GM12878 (cell line): ENCODE results near the gene PCARE. TPM values are rescaled to one million over a fixed set of nuclear protein-coding genes. Genes with fewer than 3 reads are reported as not detected.

Experiments
- ATAC-seq: fragments of 200-7000 bp; cut with Tn5 transposase; 3 replicates; pipeline ENCODE4 v1.9.1; 2020; ENCODE audit warnings: mild to moderate bottlenecking, moderate library complexity
- BruUV-seq: library from RNA; stranded (reverse); fragments of 400-500 nt; replicated peaks from 2 replicates; lab custom pipeline; 2021; lab: Mats Ljungman, UMichigan
- CTCF ChIA-PET: fragments of 300-600 bp; sonication (Branson Sonifier 250); formaldehyde crosslinking; extraction: SDS; loops from one replicate; lab custom pipeline; 2021; ENCODE audit warnings: inconsistent platforms; lab: Yijun Ruan, JAX
- POLR2A ChIA-PET: fragments of 350-600 bp; formaldehyde crosslinking; extraction: SDS; loops from one replicate; lab custom pipeline; 2021; ENCODE audit warnings: inconsistent platforms; lab: Charles Lee
- RAD21 ChIA-PET: fragments of 300-600 bp; sonication (Branson Sonifier 250); formaldehyde crosslinking; loops from one replicate; lab custom pipeline; 2023; ENCODE audit warnings: antibody characterized with exemption; ENCODE audit not compliant: unreplicated experiment; lab: Charles Lee
- SMC1A ChIA-PET: fragments of 300-600 bp; sonication (Branson Sonifier 250); formaldehyde crosslinking; loops from one replicate; lab custom pipeline; 2023; ENCODE audit not compliant: unreplicated experiment, uncharacterized antibody; lab: Charles Lee
- DNase-seq: peaks from one replicate; pipeline ENCODE4 v3.0.0-alpha.2; 2011; ENCODE audit warnings: low read depth, low spot score
- FAIRE-seq: peaks from 3 replicates; lab custom pipeline; 2011; peaks lifted over from hg19 to GRCh38; lab: Jason Lieb, UNC
- H2AFZ ChIP-seq: 2 replicates; pipeline ENCODE4 v1.6.0; 2011; ENCODE audit warnings: low read depth, low read length, control low read depth; ENCODE audit not compliant: control insufficient read depth
- H3K27ac ChIP-seq: 2 replicates; pipeline ENCODE4 v1.5.1; 2011; ENCODE audit warnings: control low read depth; ENCODE audit not compliant: control insufficient read depth, insufficient read depth
- H3K27me3 ChIP-seq, 2 experiments: replicated peaks in 1 of 2; 2 replicates each; pipeline versions ENCODE4 v1.6.0 to v1.6.1; 2011; ENCODE audit warnings: low read length in 1 of 2; ENCODE audit not compliant: control insufficient read depth in 2 of 2, insufficient read depth in 2 of 2
- H3K36me3 ChIP-seq, 2 experiments: 2 replicates each; pipeline ENCODE4 v1.5.1; 2011; ENCODE audit warnings: low read length in 1 of 2; ENCODE audit not compliant: control insufficient read depth in 2 of 2, insufficient read depth in 2 of 2
- H3K4me1 ChIP-seq: 2 replicates; pipeline ENCODE4 v1.6.1; 2011; ENCODE audit warnings: mild to moderate bottlenecking, low read length, moderate library complexity, mixed read lengths; ENCODE audit not compliant: control insufficient read depth, insufficient read depth
- H3K4me2 ChIP-seq: 2 replicates; pipeline ENCODE4 v1.6.0; 2011; ENCODE audit warnings: control low read depth; ENCODE audit not compliant: control insufficient read depth, insufficient read depth
- H3K4me3 ChIP-seq: fragments of 200-600 bp; sonication (generic); 2 replicates; pipeline ENCODE4 v1.5.1; 2016
- H3K79me2 ChIP-seq: 2 replicates; pipeline ENCODE4 v1.6.0; 2011; ENCODE audit warnings: low read length; ENCODE audit not compliant: control insufficient read depth, insufficient read depth
- H3K9ac ChIP-seq: 2 replicates; pipeline ENCODE4 v1.8.0; 2011; ENCODE audit warnings: low read length, control low read depth, mixed read lengths; ENCODE audit not compliant: control insufficient read depth, insufficient read depth
- H3K9me3 ChIP-seq: replicated peaks from 3 replicates; pipeline ENCODE4 v1.5.1; 2011; ENCODE audit warnings: mild to moderate bottlenecking, low read length; ENCODE audit not compliant: control insufficient read depth, insufficient read depth
- H4K20me1 ChIP-seq: 2 replicates; pipeline ENCODE4 v1.6.0; 2011; ENCODE audit not compliant: control insufficient read depth, insufficient read depth
- CBFB ChIP-seq: IDR thresholded peaks from 2 replicates; pipeline ENCODE4 v1.6.1; 2016; ENCODE audit warnings: antibody characterized with exemption, low read depth
- E2F4 ChIP-seq: IDR thresholded peaks from 2 replicates; pipeline ENCODE4 v1.6.1; 2012; ENCODE audit warnings: low read depth, low read length, improper control_type of control experiment
- EP300 ChIP-seq, 2 experiments: fragments of 150-350 bp in 1 of 2; IDR thresholded peaks; 2 replicates each; pipeline ENCODE4 v1.6.1; 2011 to 2012; ENCODE audit warnings: low read depth in 2 of 2, low read length in 2 of 2, borderline replicate concordance in 1 of 2, improper control_type of control experiment in 1 of 2, inconsistent platforms in 1 of 2; ENCODE audit not compliant: control insufficient read depth in 1 of 2
- JUNB ChIP-seq: IDR thresholded peaks from 2 replicates; pipeline ENCODE4 v1.6.1; 2016; ENCODE audit warnings: antibody characterized with exemption, mild to moderate bottlenecking
- KDM1A ChIP-seq: fragments of 200-600 bp; sonication (generic); IDR thresholded peaks from 2 replicates; pipeline ENCODE4 v1.6.1; 2016; ENCODE audit warnings: borderline replicate concordance
- POLR2AphosphoS2 ChIP-seq: IDR thresholded peaks from 2 replicates; pipeline ENCODE4 v1.6.1; 2011; ENCODE audit warnings: low read depth, mild to moderate bottlenecking, low read length, improper control_type of control experiment, moderate library complexity
- RAD21 ChIP-seq: IDR thresholded peaks from 2 replicates; pipeline ENCODE4 v1.6.1; 2011; ENCODE audit warnings: mild to moderate bottlenecking, low read depth, low read length, moderate library complexity; ENCODE audit not compliant: insufficient read depth
- RB1 ChIP-seq: fragments of 450-650 bp; formaldehyde crosslinking; IDR thresholded peaks from 2 replicates; pipeline ENCODE4 v1.6.1; 2017; ENCODE audit warnings: mild to moderate bottlenecking, borderline replicate concordance
- RELB ChIP-seq: fragments of 450-650 bp; IDR thresholded peaks from 2 replicates; pipeline ENCODE4 v1.6.1; 2017; ENCODE audit warnings: low read depth, mild to moderate bottlenecking, moderate library complexity
- TBL1XR1 ChIP-seq: IDR thresholded peaks from 2 replicates; pipeline ENCODE4 v1.6.1; 2012; ENCODE audit warnings: low read depth, low read length, improper control_type of control experiment
- YBX1 ChIP-seq: fragments of 450-650 bp; IDR thresholded peaks from 2 replicates; pipeline ENCODE4 v1.6.1; 2016; ENCODE audit warnings: antibody characterized with exemption
- ZBTB33 ChIP-seq: fragments of 450-650 bp; IDR thresholded peaks from 2 replicates; pipeline ENCODE4 v1.6.1; 2017; ENCODE audit warnings: mild to moderate bottlenecking
- ZNF24 ChIP-seq: fragments of 450-650 bp; IDR thresholded peaks from 2 replicates; pipeline ENCODE4 v1.6.1; 2017; ENCODE audit warnings: antibody characterized with exemption, mild to moderate bottlenecking
- WGBS: methylation state at CpG from one replicate; pipeline ENCODE4 v1.1.6; 2016; ENCODE audit warnings: low lambda C conversion rate; ENCODE audit not compliant: insufficient replicate concordance, insufficient coverage; ENCODE audit errors: missing lambda C conversion rate; 5-methylcytosine and 5-hydroxymethylcytosine counted together
- in situ Hi-C: fragments of 300-500 bp; cut with MboI; formaldehyde crosslinking; loops from 9 replicates; pipeline ENCODE4 v1.14.3; 2018; ENCODE audit warnings: mixed read lengths
- intact Hi-C: fragments of 100-400 bp; cut with micrococcal nuclease; formaldehyde crosslinking; loops from one replicate; pipeline ENCODE4 v1.14.2; 2022; ENCODE audit not compliant: unreplicated experiment
- polyA plus RNA-seq, 11 experiments: library from polyadenylated mRNA; depleted of rRNA in 4 of 11; unstranded in 6 of 11; stranded (reverse) in 5 of 11; fragments of >200 nt; fragmentation: Nextera tagmentation in 4 of 11; fragmentation: Illumina TruSeq in 1 of 11; extraction: Ambion mirVana in 4 of 11; extraction: Trizol in 1 of 11; gene quantifications; 1 replicate in 1 of 11; 2 replicates in 10 of 11; pipeline versions ENCODE4 v1.2.1 to v1.2.3, GENCODE V29; 2011 to 2016; ENCODE audit warnings: inconsistent platforms in 2 of 11, missing spikeins in 2 of 11, low read depth in 1 of 11
- total RNA-seq, 4 experiments: library from RNA; depleted of rRNA in 3 of 4; stranded (reverse); fragments of >200 nt in 3 of 4; fragmentation: Illumina TruSeq in 1 of 4; extraction: Trizol in 1 of 4; gene quantifications; 2 replicates each; pipeline versions ENCODE4 v1.2.1 to v1.2.3, GENCODE V29; 2013 to 2021
- TF ChIP-seq, protein P1 (sequence below): fragments of 450-650 bp; conservative IDR thresholded peaks from 2 replicates; pipeline ENCODE4 v1.6.1; 2017; ENCODE audit warnings: mild to moderate bottlenecking, moderate library complexity
- TF ChIP-seq, protein P2 (sequence below): IDR thresholded peaks from 2 replicates; pipeline ENCODE4 v1.6.1; 2011; ENCODE audit warnings: mild to moderate bottlenecking, low read depth, low read length, moderate library complexity; ENCODE audit not compliant: insufficient replicate concordance

The PCARE gene
- total and polyA plus RNA-seq, 10 of the 15 experiments (the other 5 are each of a cell fraction or from before 2014, with no cell fraction given) = 0.04 to 0.08 (median 0.06) TPM; not detected in 5

- TF ChIP-seq RB1 = no peak
- TF ChIP-seq ZNF24 = no peak
- TF ChIP-seq E2F4 = no peak
- no peak for TF ChIP-seq TBL1XR1
- no peak for TF ChIP-seq RAD21
- TF ChIP-seq POLR2AphosphoS2 = no peak
- no peak for TF ChIP-seq YBX1
- no peak for TF ChIP-seq CBFB
- TF ChIP-seq KDM1A = no peak
- TF ChIP-seq, protein P1, sequence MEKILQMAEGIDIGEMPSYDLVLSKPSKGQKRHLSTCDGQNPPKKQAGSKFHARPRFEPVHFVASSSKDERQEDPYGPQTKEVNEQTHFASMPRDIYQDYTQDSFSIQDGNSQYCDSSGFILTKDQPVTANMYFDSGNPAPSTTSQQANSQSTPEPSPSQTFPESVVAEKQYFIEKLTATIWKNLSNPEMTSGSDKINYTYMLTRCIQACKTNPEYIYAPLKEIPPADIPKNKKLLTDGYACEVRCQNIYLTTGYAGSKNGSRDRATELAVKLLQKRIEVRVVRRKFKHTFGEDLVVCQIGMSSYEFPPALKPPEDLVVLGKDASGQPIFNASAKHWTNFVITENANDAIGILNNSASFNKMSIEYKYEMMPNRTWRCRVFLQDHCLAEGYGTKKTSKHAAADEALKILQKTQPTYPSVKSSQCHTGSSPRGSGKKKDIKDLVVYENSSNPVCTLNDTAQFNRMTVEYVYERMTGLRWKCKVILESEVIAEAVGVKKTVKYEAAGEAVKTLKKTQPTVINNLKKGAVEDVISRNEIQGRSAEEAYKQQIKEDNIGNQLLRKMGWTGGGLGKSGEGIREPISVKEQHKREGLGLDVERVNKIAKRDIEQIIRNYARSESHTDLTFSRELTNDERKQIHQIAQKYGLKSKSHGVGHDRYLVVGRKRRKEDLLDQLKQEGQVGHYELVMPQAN = no peak
- no peak for TF ChIP-seq JUNB
- TF ChIP-seq, all 136 proteins: peak for 0
Measured at GRCh38 chr2:29047083-29047845, 27.1 kb downstream of the PCARE start (continued).

- ChIA-PET RAD21 (no interaction called here), SMC1A (no interaction called here), CTCF (no interaction called here), POLR2A (no interaction called here)
- 87% methylated on average over 2 of the region's 2 CpGs for WGBS
- Histone ChIP-seq H3K27me3 (peaks cover 0 to 2% of the 10 kb centered on the region in 2 experiments; a peak in 1 of 4 replicates), H2AFZ (no peak overlapping the region), H3K9ac (no peak overlapping the region), H3K4me3 (no peak overlapping the region), H4K20me1 (no peaks in the 10 kb centered on the region), H3K4me1 (no peaks in the 10 kb centered on the region), H3K4me2 (no peak overlapping the region), H3K36me3 (no peaks in the 10 kb centered on the region), H3K79me2 (no peaks in the 10 kb centered on the region), H3K27ac (no peak overlapping the region), H3K9me3 (no peaks in the 10 kb centered on the region)
- in situ Hi-C loops = no loop called here
- ATAC-seq (no peak), DNase-seq (no peak), FAIRE-seq (no peak)
- no TSS peak for BruUV-seq
- intact Hi-C loops = no loop called here
- TF ChIP-seq, protein P2, sequence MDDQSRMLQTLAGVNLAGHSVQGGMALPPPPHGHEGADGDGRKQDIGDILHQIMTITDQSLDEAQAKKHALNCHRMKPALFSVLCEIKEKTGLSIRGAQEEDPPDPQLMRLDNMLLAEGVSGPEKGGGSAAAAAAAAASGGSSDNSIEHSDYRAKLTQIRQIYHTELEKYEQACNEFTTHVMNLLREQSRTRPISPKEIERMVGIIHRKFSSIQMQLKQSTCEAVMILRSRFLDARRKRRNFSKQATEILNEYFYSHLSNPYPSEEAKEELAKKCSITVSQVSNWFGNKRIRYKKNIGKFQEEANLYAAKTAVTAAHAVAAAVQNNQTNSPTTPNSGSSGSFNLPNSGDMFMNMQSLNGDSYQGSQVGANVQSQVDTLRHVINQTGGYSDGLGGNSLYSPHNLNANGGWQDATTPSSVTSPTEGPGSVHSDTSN = no peak
- TF ChIP-seq ZBTB33 = no peak
- no peak for TF ChIP-seq EP300 (IDR thresholded peaks at IDR 0.05; ENCODE audit: borderline replicate concordance in 1 of 2, control insufficient read depth in 1 of 2, low read depth in 2 of 2, low read length in 2 of 2)
- no peak for TF ChIP-seq RELB
Measured at GRCh38 chr2:29046321-29046720, 28.0 kb downstream of the PCARE start.
